ENCODE data around the gene LCE4A.

The LCE4A gene

DNA sequence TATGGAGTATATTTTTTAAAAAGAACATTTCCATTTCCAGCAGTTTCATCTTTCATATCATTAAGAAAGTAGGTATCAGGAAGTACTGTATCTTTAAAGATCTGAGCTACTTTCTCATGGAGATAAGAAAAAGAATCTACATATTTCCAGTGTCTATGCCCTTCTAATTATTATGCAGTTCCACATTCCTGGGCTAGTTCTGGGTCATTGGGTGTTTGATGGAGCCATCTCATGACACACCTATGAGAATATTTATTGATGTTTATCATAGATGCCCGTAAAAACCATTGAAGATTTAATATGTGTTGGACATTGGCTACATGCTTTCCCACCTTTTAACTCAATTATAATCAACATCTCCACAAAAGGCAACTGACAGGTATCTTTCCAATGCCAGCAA is 21.0 kb downstream of the LCE4A start:
- TF ChIP-seq, protein P1, sequence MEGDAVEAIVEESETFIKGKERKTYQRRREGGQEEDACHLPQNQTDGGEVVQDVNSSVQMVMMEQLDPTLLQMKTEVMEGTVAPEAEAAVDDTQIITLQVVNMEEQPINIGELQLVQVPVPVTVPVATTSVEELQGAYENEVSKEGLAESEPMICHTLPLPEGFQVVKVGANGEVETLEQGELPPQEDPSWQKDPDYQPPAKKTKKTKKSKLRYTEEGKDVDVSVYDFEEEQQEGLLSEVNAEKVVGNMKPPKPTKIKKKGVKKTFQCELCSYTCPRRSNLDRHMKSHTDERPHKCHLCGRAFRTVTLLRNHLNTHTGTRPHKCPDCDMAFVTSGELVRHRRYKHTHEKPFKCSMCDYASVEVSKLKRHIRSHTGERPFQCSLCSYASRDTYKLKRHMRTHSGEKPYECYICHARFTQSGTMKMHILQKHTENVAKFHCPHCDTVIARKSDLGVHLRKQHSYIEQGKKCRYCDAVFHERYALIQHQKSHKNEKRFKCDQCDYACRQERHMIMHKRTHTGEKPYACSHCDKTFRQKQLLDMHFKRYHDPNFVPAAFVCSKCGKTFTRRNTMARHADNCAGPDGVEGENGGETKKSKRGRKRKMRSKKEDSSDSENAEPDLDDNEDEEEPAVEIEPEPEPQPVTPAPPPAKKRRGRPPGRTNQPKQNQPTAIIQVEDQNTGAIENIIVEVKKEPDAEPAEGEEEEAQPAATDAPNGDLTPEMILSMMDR (IDR thresholded peaks at IDR 0.05; ENCODE audit: low read depth, low read length) = no peak
- no peak overlapping the region for H3K4me3 ChIP-seq (replicated peaks in 1 of 2; ENCODE audit: low read depth in 2 of 2, low read length in 2 of 2)
- no peak for DNase-seq (ENCODE audit: low read depth in 2 of 2)

DNA sequence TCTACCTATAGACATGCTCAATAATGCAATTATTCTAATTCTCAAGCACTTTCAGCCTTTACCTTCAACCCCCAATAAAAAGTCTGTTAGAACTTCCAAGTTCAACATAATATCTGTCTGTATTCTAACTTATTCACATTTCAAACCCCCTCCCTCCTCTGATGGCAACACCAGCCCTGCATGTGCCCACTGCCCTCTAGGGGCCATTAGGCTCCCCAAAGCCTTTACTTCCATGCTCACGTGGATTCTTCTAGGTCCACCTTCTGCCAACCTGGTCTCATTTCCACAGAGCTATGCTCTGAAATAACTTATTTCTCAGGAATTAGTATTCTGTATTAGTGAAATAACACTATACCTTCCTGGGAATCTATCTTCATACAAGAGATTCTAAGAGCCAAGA is 27.7 kb downstream of the LCE4A start:
- TF ChIP-seq, protein P1 (IDR thresholded peaks at IDR 0.05; ENCODE audit: low read depth, low read length) = no peak
- H3K4me3 ChIP-seq (replicated peaks in 1 of 2; ENCODE audit: low read depth in 2 of 2, low read length in 2 of 2) = no peak overlapping the region

DNA sequence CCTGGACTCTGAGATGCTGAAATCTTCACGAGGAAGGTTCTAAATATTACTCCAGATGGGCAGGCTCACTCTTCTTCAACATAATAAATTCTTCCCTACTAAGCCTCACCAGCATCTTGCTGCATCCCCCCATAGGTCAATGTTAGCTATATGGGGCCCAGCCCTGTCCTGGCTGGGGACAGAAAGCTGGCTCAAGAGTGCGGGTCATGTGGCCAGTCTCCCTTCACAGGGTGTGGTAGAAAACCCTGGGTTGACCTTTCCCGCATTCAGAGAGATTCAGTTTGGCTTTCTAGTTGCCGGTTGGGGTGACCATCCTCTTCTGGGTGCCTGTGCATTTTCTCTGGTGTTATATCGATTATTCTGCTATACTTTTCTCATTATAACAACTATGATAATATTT is 30.0 kb downstream of the LCE4A start:
- no peak overlapping the region for H3K4me3 ChIP-seq (replicated peaks in 1 of 2; ENCODE audit: low read depth in 2 of 2, low read length in 2 of 2)
- TF ChIP-seq, protein P1 (IDR thresholded peaks at IDR 0.05; ENCODE audit: low read depth, low read length) = no peak
- DNase-seq (ENCODE audit: low read depth in 2 of 2) = no peak

More for the DNA sequence above, 27.7 kb downstream of the LCE4A start:
- DNase-seq (ENCODE audit: low read depth in 2 of 2) = no peak

DNA sequence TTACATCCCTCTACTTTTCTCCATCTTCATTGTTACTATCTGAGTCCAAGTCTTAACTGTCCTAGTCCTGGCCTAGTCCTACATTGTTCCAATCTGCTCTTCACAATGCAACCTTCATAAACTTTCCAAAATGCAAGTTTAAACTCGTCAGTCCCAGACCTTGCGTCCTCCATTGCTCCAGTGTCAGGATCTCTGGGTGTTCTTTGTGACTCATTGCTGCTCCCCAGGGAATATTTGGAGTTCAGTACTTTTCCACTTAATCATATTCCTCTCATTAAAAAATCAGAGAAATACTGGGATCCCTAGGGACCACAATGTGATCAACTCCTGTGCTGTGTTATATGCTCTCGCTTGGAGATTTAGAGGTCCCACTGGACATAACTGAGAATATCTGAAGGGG is 31.9 kb downstream of the LCE4A start:
- H3K4me3 ChIP-seq (replicated peaks in 1 of 2; ENCODE audit: low read depth in 2 of 2, low read length in 2 of 2) = no peak overlapping the region
- peak in 1 of 2 donors; percentile 1 for DNase-seq (ENCODE audit: low read depth in 2 of 2)
- TF ChIP-seq, protein P1 (IDR thresholded peaks at IDR 0.05; ENCODE audit: low read depth, low read length) = no peak

DNA sequence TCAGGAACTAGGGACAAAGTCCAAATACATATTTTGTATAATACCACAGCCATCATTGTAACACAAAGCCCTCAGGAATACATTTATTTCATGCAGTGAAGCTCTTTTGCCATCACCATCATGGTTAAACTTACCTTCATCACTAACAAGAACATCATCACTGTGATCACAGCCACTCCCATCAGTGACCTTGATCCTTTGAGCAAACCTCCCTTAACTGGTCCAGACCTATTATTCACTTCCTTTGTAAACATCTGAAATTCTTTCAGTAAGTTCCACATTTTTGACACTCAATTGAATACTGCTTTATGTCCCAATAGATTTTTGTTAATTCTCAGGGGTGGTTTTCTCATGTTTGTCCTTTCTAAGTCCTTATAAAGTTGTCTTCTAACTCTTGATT is 33.7 kb downstream of the LCE4A start:
- DNase-seq (ENCODE audit: low read depth in 2 of 2) = no peak
- TF ChIP-seq, protein P1 (IDR thresholded peaks at IDR 0.05; ENCODE audit: low read depth, low read length) = no peak
- H3K4me3 ChIP-seq (replicated peaks in 1 of 2; ENCODE audit: low read depth in 2 of 2, low read length in 2 of 2) = no peak overlapping the region

DNA sequence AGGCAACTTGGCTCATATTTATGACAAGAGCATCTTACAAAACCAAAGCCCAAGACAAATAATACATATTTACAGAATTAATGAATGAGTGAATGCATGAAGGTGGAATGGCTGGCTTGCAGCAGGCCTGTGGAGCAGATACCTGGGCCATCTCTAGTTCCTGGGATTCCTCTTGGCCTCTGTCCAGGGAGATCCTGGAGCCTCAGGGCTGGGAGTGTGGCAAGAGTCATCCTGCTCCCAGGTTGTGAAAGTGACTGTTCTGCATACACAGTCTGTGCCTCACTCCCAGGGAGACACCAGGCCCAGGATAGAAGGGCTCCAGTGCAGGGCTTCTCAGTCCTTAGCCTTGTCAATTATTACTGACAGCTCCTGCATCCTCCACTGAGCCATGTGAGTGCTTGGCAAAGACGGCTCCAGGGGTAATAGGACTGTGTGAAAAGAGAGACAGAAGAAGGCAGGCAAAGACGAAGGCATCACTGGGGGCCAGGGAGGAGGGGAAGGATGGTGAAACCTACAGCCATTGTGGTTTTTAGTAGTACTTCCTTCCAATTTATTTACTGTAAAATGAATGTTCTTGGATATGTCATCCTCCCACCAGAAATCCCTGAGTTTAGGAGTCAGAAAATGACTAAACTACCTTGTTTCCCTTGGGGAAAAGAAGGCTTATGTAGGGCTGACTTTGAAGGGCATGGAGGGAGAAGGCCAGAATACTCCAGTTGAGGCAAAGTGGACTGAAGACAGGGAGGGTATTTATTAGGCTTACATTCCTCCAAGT is 35.6 kb downstream of the LCE4A start:
- TF ChIP-seq, protein P1 (IDR thresholded peaks at IDR 0.05; ENCODE audit: low read depth, low read length) = no peak
- DNase-seq (ENCODE audit: low read depth in 2 of 2) = no peak
- H3K4me3 ChIP-seq (replicated peaks in 1 of 2; ENCODE audit: low read depth in 2 of 2, low read length in 2 of 2) = no peak overlapping the region

DNA sequence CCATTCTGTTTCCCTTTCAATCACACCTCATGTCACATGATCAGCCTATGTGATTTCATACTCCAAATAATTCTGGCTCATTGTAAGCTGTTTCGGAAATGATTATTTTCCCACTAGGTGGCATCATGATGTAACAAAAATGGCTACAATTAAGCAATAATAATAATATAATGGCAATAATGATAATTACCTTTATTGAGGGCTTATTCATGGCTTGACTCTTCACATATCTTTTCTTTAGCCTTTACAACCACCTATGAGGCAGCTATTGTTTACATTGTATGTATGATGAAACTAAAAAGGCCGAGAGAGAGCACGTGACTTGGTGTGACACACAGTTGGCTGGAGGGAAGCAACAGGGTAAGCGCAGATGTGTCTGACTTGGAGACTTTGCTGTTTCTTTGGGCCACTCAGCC is 37.3 kb downstream of the LCE4A start:
- H3K4me3 ChIP-seq (replicated peaks in 1 of 2; ENCODE audit: low read depth in 2 of 2, low read length in 2 of 2) = no peak overlapping the region
- TF ChIP-seq, protein P1 (IDR thresholded peaks at IDR 0.05; ENCODE audit: low read depth, low read length) = no peak
- no peak for DNase-seq (ENCODE audit: low read depth in 2 of 2)

All from cardiac fibroblast (primary cell).